WI38 (cell line): ENCODE results near the gene C14orf180.
"Not testable (repeated sequence)": the region's sequence is repeated elsewhere in the genome, so short reads cannot be mapped to it uniquely, and the experiment has no call there.

Source experiments
- H3K4me3 ChIP-seq: 2 replicates; pipeline ENCODE4 v1.5.1; 2011; ENCODE audit warnings: low read depth, mild to moderate bottlenecking, control low read depth, low read length
- TF ChIP-seq, protein P1 (sequence below): IDR thresholded peaks from 2 replicates; pipeline ENCODE4 v1.5.1; 2012; ENCODE audit warnings: low read depth, mild to moderate bottlenecking, control low read depth, low read length

C14orf180 gene

GRCh38 chr14:104577847-104578301 lies 1.7 kb upstream of the C14orf180 start:
- TF ChIP-seq, protein P1, sequence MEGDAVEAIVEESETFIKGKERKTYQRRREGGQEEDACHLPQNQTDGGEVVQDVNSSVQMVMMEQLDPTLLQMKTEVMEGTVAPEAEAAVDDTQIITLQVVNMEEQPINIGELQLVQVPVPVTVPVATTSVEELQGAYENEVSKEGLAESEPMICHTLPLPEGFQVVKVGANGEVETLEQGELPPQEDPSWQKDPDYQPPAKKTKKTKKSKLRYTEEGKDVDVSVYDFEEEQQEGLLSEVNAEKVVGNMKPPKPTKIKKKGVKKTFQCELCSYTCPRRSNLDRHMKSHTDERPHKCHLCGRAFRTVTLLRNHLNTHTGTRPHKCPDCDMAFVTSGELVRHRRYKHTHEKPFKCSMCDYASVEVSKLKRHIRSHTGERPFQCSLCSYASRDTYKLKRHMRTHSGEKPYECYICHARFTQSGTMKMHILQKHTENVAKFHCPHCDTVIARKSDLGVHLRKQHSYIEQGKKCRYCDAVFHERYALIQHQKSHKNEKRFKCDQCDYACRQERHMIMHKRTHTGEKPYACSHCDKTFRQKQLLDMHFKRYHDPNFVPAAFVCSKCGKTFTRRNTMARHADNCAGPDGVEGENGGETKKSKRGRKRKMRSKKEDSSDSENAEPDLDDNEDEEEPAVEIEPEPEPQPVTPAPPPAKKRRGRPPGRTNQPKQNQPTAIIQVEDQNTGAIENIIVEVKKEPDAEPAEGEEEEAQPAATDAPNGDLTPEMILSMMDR = no peak
- no peak overlapping the region for H3K4me3 ChIP-seq

DNA sequence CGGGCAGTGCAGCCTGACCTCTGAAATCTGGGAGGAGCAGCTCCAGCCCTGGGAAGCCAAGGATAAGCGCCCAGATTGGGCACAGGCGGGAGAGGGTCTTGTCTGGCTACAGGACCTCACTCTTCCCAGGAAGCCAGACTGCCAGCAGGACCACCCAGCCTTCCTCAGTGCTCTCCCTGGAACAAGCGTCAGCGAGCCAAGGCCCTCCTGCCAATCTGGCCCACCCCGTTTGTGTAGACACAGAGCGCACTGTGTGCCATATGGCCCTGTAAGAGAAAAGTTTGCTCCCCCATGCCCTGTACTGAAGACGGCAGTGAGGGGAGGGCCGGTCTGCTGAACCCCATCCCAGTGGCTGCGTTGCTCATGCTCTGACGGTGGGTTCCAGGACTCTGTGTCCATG lies 1.2 kb upstream of the C14orf180 start:
- no peak overlapping the region for H3K4me3 ChIP-seq
- TF ChIP-seq, protein P1 = no peak

DNA sequence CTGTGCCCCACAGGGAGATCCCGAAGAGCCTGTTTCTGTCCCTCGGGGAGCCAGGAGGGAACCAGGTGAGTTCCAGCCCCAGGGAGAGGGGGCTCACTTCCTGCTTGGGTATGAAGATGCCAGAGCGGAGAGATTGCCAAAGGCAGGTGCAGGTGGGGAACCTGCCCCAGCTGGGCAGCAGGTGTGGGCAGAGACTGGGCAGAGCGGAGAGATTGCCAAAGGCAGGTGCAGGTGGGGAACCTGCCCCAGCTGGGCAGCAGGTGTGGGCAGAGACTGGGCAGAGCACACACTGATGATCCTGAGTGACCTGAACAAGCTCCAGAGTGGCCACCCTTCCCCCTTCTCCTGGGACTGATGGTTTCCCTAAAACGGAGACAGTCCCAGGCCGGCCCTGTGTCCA lies 375 bp downstream of the C14orf180 start:
- not testable (repeated sequence) for H3K4me3 ChIP-seq

DNA sequence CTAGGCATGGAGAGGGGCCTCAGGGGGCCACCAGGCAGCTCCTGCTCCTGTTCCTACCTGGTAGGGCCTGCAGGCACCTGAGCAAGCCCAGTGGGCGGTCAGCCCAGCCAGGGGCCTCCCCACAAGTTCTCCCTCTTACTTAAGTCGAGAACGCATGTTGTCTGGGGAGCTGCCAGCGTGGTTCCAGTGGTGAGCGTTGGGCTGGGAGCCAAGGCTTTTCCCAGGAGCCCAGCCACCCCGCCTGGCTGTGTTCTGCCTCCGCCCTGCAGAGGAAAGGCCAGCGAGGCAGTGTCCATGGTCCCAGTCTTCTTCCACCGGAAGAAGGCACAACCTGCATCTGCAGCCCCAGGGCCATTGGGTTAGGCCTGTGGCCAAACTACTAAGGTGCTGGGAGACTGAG lies 1.4 kb downstream of the C14orf180 start:
- TF ChIP-seq, protein P1 = no peak
- no peak overlapping the region for H3K4me3 ChIP-seq

DNA sequence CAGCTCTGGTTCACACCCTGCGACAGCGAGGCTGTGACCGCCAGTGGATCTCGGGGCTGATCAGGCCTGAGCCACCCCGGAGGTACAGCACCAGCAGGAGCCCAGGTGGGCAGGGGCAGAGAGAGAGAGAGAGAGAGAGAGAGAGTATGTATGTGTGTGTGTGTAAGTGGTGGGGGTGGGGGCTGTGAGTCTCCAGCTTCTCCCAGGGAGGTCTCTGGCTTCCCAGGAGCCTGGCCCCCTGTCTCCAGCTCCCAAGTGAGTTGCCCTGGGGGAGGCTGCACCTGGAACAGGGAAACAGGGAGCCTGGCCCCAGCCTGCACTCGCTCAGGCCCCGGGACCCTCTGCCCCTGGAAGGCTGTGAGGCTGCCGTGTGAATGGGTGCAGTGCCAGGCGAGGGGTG lies 2.0 kb downstream of the C14orf180 start:
- TF ChIP-seq, protein P1 = no peak
- no peak overlapping the region for H3K4me3 ChIP-seq

DNA sequence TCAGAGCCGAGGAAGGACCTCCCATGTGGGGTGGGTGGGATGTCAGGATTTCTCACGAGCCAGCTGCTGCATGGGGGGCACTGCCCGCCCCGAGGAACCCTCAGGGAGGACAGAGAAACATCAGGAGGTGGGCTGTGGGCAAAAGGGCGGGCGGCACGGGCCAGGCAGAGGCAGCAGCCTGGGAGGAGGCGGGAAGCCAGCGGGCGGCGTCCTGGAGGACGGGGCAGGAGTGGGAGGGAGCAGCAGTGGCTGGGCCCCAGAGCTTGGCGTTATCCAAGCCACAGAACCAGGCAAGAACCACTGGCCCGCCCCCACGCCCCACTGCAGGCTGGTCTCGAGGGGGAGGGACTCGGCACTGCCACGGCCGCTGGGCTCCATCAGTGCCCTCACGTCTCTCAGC lies 2.4 kb downstream of the C14orf180 start:
- TF ChIP-seq, protein P1 = no peak
- no peak overlapping the region for H3K4me3 ChIP-seq

GRCh38 chr14:104582662-104583061 lies 3.1 kb downstream of the C14orf180 start:
- no peak overlapping the region for H3K4me3 ChIP-seq
- TF ChIP-seq, protein P1 = no peak
